HG02885 (cell line): ENCODE results near the gene FAM53C.
A peak's percentile ranks its signal among the peaks of the same experiment; 100 is the strongest.

ENCODE experiments used
- ATAC-seq: cut with Tn5 transposase; IDR thresholded peaks from one replicate; pipeline ENCODE4 v1.9.1; 2021; ENCODE audit warnings: mild to moderate bottlenecking; ENCODE audit not compliant: unreplicated experiment, poor library complexity

The FAM53C gene

GRCh38 chr5:138350563-138350890 is 12.5 kb downstream of the FAM53C start:
- ATAC-seq: no peak

GRCh38 chr5:138351056-138351455 is 13.0 kb downstream of the FAM53C start:
- no peak for ATAC-seq

GRCh38 chr5:138351517-138351916 is 13.5 kb downstream of the FAM53C start:
- ATAC-seq: no peak

- peak; percentile 74 for ATAC-seq
Observed at GRCh38 chr5:138352071-138352721, 14.1 kb downstream of the FAM53C start, which contains the start of gene KDM3B. TSS of gene KDM3B (plus strand) at chr5:138352685. CDS start at chr5:138352796, 111 bp downstream.

- ATAC-seq: peak; percentile 56
Observed at GRCh38 chr5:138352722-138353559, 14.9 kb downstream of the FAM53C start.

- no peak for ATAC-seq
Observed at GRCh38 chr5:138353560-138354080, 15.6 kb downstream of the FAM53C start.

- no peak for ATAC-seq
Observed at GRCh38 chr5:138354387-138354786, 16.3 kb downstream of the FAM53C start.

- ATAC-seq: peak; percentile 36
Observed at GRCh38 chr5:138354926-138355378, 16.9 kb downstream of the FAM53C start.

GRCh38 chr5:138359621-138360020 is 21.6 kb downstream of the FAM53C start:
- no peak for ATAC-seq

GRCh38 chr5:138360941-138361452 is 22.9 kb downstream of the FAM53C start:
- ATAC-seq: no peak

- no peak for ATAC-seq
Observed at GRCh38 chr5:138364576-138364975, 26.5 kb downstream of the FAM53C start.

- ATAC-seq: no peak
Observed at GRCh38 chr5:138366632-138367382, 28.7 kb downstream of the FAM53C start.

GRCh38 chr5:138369261-138369660 is 31.2 kb downstream of the FAM53C start:
- no peak for ATAC-seq

- no peak for ATAC-seq
Observed at GRCh38 chr5:138369706-138370105, 31.6 kb downstream of the FAM53C start.

- ATAC-seq: no peak
Observed at GRCh38 chr5:138370537-138370936, 32.5 kb downstream of the FAM53C start.

GRCh38 chr5:138371454-138371853 is 33.4 kb downstream of the FAM53C start:
- ATAC-seq: no peak

- ATAC-seq: peak; percentile 78
Observed at GRCh38 chr5:138372225-138372624, 34.2 kb downstream of the FAM53C start.

- no peak for ATAC-seq
Observed at GRCh38 chr5:138372653-138373052, 34.6 kb downstream of the FAM53C start.

GRCh38 chr5:138382347-138382746 is 44.3 kb downstream of the FAM53C start:
- no peak for ATAC-seq

- no peak for ATAC-seq
Observed at GRCh38 chr5:138385660-138386059, 47.6 kb downstream of the FAM53C start.
